A673 (cell line): ENCODE data around the gene CHRM4. TPM values are rescaled to one million over a fixed set of nuclear protein-coding genes. Genes with fewer than 3 reads are reported as not detected.

Experiments used
- BruUV-seq: library from RNA; stranded (reverse); fragments of 400-500 nt; replicated peaks from 2 replicates; lab custom pipeline; 2021; lab: Mats Ljungman, UMichigan
- CTCF ChIA-PET: fragments of 300-600 bp; sonication (Branson Sonifier 250); formaldehyde crosslinking; loops from one replicate; lab custom pipeline; 2022; ENCODE audit warnings: antibody characterized with exemption; lab: Charles Lee
- POLR2A ChIA-PET: fragments of 300-600 bp; sonication (Branson Sonifier 250); formaldehyde crosslinking; loops from one replicate; lab custom pipeline; 2022; ENCODE audit warnings: antibody characterized with exemption; ENCODE audit not compliant: low non-redundant PET; lab: Charles Lee
- DNase-seq: peaks from one replicate; pipeline ENCODE4 v3.0.0-alpha.2; 2015; ENCODE audit warnings: low spot score
- H3K27ac ChIP-seq: fragments of 200-600 bp; sonication (generic); 2 replicates; pipeline ENCODE4 v1.5.1; 2016; ENCODE audit warnings: mixed run types, low read depth, mild to moderate bottlenecking, mixed read lengths, antibody characterized with exemption, low read length; ENCODE audit not compliant: poor library complexity, severe bottlenecking
- H3K27me3 ChIP-seq: fragments of 200-600 bp; sonication (generic); replicated peaks from 2 replicates; pipeline ENCODE4 v1.6.1; 2017; ENCODE audit warnings: mixed run types, low read depth, mild to moderate bottlenecking, mixed read lengths, antibody characterized with exemption, low read length; ENCODE audit not compliant: insufficient read depth, poor library complexity
- H3K36me3 ChIP-seq: fragments of 200-600 bp; sonication (generic); 2 replicates; pipeline ENCODE4 v1.6.1; 2016; ENCODE audit warnings: mixed run types, mild to moderate bottlenecking, mixed read lengths, antibody characterized with exemption, low read length; ENCODE audit not compliant: insufficient read depth, poor library complexity, severe bottlenecking
- H3K4me1 ChIP-seq: fragments of 200-600 bp; sonication (generic); 2 replicates; pipeline ENCODE4 v1.6.1; 2017; ENCODE audit warnings: mixed run types, mild to moderate bottlenecking, mixed read lengths, antibody characterized with exemption, low read length; ENCODE audit not compliant: insufficient read depth, poor library complexity, severe bottlenecking
- H3K4me3 ChIP-seq: fragments of 200-600 bp; sonication (generic); 2 replicates; pipeline ENCODE4 v1.5.1; 2016; ENCODE audit warnings: low read depth, mixed run types, mild to moderate bottlenecking, mixed read lengths, low read length; ENCODE audit not compliant: poor library complexity, severe bottlenecking
- H3K9me3 ChIP-seq: fragments of 200-600 bp; sonication (generic); 2 replicates; pipeline ENCODE4 v1.6.1; 2016; ENCODE audit warnings: mixed run types, low read depth, mild to moderate bottlenecking, mixed read lengths, antibody characterized with exemption, low read length; ENCODE audit not compliant: poor library complexity, severe bottlenecking
- EZH2 ChIP-seq: fragments of 200-600 bp; sonication (generic); IDR thresholded peaks from 2 replicates; pipeline ENCODE4 v1.6.1; 2017; ENCODE audit warnings: borderline replicate concordance, low read depth, mild to moderate bottlenecking, mixed read lengths, antibody characterized with exemption, low read length; ENCODE audit not compliant: poor library complexity, severe bottlenecking
- intact Hi-C: fragments of 100-400 bp; cut with micrococcal nuclease; formaldehyde crosslinking; loops from one replicate; pipeline ENCODE4 v1.10.0; 2022; ENCODE audit not compliant: unreplicated experiment
- total RNA-seq: library from RNA; stranded (reverse); gene quantifications from 2 replicates; pipeline ENCODE4 v1.2.3, GENCODE V29; 2021
- TF ChIP-seq, protein P1 (sequence below): fragments of 300-800, 200-600 bp; sonication (generic); conservative IDR thresholded peaks from 2 replicates; pipeline ENCODE4 v1.5.1; 2017; ENCODE audit warnings: low read depth, mild to moderate bottlenecking, antibody characterized with exemption, low read length, moderate library complexity, mixed read lengths

The CHRM4 gene
- total RNA-seq, 1 experiment from 2014 or later, result not detected

DNA sequence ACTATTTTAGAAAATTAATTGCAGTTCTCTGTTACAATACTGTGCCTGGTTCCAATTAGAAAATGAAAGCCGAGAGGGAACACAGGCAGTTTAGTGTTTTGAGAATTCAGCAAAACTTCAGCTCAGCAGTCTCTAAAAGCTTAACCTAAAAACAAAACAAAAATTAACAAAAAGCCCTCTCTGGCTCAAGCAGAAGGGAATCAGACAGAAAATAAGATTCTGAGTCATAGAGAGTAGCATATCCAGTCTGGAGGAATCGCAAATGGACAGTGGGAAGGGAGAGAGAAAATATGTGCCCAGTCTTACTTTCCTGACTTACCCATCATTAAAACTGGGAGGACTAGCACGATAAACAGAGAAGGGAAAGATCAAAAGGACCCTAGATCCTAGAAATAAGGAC is 38.1 kb upstream of the CHRM4 start:
- H3K4me3 ChIP-seq, result no peak overlapping the region
- POLR2A ChIA-PET, result no interaction called here
- BruUV-seq, result no TSS peak

DNA sequence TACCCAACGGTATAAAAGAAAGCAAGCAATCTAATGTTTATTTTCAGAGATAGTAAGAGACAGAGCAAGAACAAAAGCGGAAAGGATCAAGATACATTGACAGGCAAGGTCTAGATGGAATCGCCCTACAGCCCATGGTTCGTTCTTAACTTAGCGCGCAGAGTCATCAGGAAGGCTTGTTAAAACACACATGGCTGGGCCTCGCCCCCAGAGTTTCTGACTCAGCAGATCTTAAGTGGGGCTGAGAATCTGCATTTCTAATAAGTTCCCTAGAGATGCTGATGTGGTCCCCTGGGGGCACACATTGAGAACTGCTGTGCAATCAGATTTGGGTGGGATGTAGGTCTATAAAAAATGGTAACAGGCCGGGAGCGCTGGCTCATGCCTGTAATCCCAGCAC is 35.8 kb upstream of the CHRM4 start:
- intact Hi-C loops, result no loop called here
- Histone ChIP-seq H3K4me1 (peaks cover 24% of the 10 kb centered on the region), H3K27me3 (no peaks in the 10 kb centered on the region), H3K4me3 (no peak overlapping the region), H3K9me3 (no peaks in the 10 kb centered on the region), H3K36me3 (no peaks in the 10 kb centered on the region), H3K27ac (peak overlapping the region; percentile 6)
- peak; percentile 83 for DNase-seq
- no TSS peak for BruUV-seq
- TF ChIP-seq, protein P1, sequence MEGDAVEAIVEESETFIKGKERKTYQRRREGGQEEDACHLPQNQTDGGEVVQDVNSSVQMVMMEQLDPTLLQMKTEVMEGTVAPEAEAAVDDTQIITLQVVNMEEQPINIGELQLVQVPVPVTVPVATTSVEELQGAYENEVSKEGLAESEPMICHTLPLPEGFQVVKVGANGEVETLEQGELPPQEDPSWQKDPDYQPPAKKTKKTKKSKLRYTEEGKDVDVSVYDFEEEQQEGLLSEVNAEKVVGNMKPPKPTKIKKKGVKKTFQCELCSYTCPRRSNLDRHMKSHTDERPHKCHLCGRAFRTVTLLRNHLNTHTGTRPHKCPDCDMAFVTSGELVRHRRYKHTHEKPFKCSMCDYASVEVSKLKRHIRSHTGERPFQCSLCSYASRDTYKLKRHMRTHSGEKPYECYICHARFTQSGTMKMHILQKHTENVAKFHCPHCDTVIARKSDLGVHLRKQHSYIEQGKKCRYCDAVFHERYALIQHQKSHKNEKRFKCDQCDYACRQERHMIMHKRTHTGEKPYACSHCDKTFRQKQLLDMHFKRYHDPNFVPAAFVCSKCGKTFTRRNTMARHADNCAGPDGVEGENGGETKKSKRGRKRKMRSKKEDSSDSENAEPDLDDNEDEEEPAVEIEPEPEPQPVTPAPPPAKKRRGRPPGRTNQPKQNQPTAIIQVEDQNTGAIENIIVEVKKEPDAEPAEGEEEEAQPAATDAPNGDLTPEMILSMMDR, result no peak
- no peak for TF ChIP-seq EZH2
- ChIA-PET POLR2A (no interaction called here), CTCF (no interaction called here)

More for the DNA sequence above, 38.1 kb upstream of the CHRM4 start:
- intact Hi-C loops, result no loop called here
- Histone ChIP-seq H3K27ac (peak overlapping the region; percentile 8), H3K27me3 (no peaks in the 10 kb centered on the region), H3K9me3 (no peaks in the 10 kb centered on the region), H3K36me3 (peaks cover 13% of the 10 kb centered on the region), H3K4me1 (peaks cover 24% of the 10 kb centered on the region)
- CTCF ChIA-PET, result interaction anchor here (1.2 kb wide), 1 partner anchor 17 kb away, joined by 3 read pairs; no protein-coding TSS in a partner anchor
- TF ChIP-seq, protein P1, result no peak
- no peak for TF ChIP-seq EZH2
- no peak for DNase-seq

DNA sequence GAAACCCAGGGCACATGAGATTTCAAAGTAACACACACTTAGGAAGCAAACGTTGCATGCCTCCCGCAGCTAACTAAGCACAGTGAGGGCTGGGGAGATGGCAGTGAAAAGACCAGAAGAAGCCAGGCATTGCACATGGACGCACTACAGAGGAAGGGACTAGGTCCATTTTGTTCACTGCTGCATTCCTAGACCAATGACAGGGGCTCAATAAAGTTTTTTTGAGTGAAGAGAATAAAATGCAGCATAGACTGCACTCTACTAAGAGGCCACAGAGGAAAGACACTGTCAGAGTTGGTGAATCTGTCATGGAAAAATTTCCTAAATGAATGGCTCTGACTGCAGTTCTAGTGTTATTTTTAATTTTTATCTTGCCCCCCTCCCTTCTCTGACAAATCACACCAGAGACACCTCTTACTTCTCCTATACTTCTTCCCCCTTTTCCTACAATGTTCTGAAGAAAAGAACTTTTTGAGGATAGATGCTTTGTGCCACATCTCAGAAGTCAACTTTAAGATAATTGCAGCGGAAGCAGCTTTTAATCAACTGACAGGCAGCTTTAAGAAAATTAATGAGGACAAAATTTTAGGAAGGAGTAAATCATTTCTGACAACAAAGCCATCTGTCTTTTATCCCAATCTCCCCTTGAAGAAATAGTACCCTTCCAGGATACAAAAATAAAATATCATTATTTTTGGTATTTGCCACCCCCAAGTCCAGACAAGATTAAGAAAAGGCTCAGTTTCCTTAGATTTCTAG is 34.8 kb upstream of the CHRM4 start:
- no TSS peak for BruUV-seq
- ChIA-PET CTCF (interaction anchor here (0.7 kb wide), 1 partner anchor 23 kb away, joined by 3 read pairs; no protein-coding TSS in a partner anchor), POLR2A (no interaction called here)
- intact Hi-C loops, result no loop called here
- no peaks in the 10 kb centered on the region for H3K36me3 ChIP-seq
- peak; percentile 49 for DNase-seq
- H3K27me3 ChIP-seq, result no peaks in the 10 kb centered on the region
- H3K4me1 ChIP-seq, result peaks cover 24% of the 10 kb centered on the region
- TF ChIP-seq EZH2, result no peak
- TF ChIP-seq, protein P1, result no peak
- H3K9me3 ChIP-seq, result no peaks in the 10 kb centered on the region
- peak overlapping the region; percentile 6 for H3K27ac ChIP-seq
- no peak overlapping the region for H3K4me3 ChIP-seq
